ENCODE results near the gene LRRC31.

LRRC31 gene

GRCh38 chr3:169847896-169848295 is 21.8 kb downstream of the LRRC31 start:
- Histone ChIP-seq H3K4me1 (peaks cover 15 to 32% (median 26%) of the 10 kb centered on the region in 10 experiments), H3K36me3 (no peaks in the 10 kb centered on the region), H4K20me1 (no peaks in the 10 kb centered on the region), H3K27ac (no peak overlapping the region), H3K4me2 (peak overlapping the region in 7 of 11 experiments; percentile 7 to 83 (median 70); a peak in 6 of 22 replicates), H3K27me3 (no peaks in the 10 kb centered on the region), H3K9ac (no peak overlapping the region), H3K4me3 (no peak overlapping the region), H3K9me3 (replicated peaks in 1 of 11) (no peaks in the 10 kb centered on the region)
- TF ChIP-seq Cebpa-rat (IDR thresholded peaks at IDR 0.05) = no peak

DNA sequence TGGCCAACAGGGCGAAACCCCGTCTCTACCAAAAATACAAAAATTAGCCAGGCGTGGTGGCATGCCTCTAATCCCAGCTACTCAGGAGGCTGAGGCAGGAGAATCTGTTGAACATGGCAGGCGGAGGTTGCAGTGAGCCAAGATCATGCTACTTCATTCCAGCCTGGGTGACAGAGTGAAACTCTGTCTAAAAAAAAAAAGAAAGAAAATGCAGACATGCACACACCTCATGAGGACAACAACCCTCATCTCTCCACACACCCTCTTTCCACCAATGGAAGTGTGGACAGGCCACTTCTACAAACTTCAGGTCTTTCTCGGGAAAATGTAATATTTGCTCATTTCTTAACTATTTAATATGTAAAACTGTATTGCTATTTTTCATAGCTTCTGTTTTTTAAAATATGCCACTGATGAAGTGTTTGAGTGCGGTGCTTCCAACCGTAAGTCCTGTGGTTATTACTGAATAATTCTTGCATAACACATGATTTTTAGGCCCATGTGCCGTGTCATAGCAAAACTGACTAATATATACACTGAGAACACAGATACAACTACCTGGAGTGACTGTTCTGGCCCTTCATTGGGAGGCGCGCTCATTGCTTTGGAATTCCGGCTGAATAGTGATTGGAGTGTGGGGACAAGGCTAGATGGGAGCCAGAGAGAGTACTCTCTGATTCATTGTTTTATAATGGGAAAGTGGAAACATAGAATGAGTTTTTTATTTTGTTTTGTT is 23.1 kb downstream of the LRRC31 start:
- H3K9ac ChIP-seq = peak overlapping the region in 1 of 11 experiments; percentile 11; a peak in 1 of 22 replicates

GRCh38 chr3:169842960-169843359 is 26.8 kb downstream of the LRRC31 start:
- no peak overlapping the region for H3K9ac ChIP-seq
- peak overlapping the region in 6 of 11 experiments; percentile 17 to 54 (median 42); a peak in 10 of 22 replicates for H3K4me2 ChIP-seq
- no peaks in the 10 kb centered on the region for H3K9me3 ChIP-seq (replicated peaks in 1 of 11)
- H3K4me1 ChIP-seq = peaks cover 25 to 38% (median 30%) of the 10 kb centered on the region in 10 experiments
- H3K27me3 ChIP-seq = no peaks in the 10 kb centered on the region
- no peak overlapping the region for H3K4me3 ChIP-seq
- H4K20me1 ChIP-seq = no peaks in the 10 kb centered on the region
- H3K27ac ChIP-seq = no peak overlapping the region
- no peak for TF ChIP-seq Cebpa-rat (IDR thresholded peaks at IDR 0.05)
- no peaks in the 10 kb centered on the region for H3K36me3 ChIP-seq

More for the DNA sequence above, 23.1 kb downstream of the LRRC31 start:
- Histone ChIP-seq H3K4me2 (peak overlapping the region; percentile 26 to 83 (median 65); a peak in 21 of 22 replicates), H3K27ac (peak overlapping the region in 8 of 11 experiments; percentile 12 to 63 (median 49); a peak in 15 of 22 replicates), H3K4me3 (0 out of 20 replicates have a peak overlapping the region, but pooled peaks of 2 of the 10 experiments have one; percentile 10 to 20), H4K20me1 (no peaks in the 10 kb centered on the region), H3K27me3 (no peaks in the 10 kb centered on the region), H3K36me3 (no peaks in the 10 kb centered on the region), H3K9me3 (replicated peaks in 1 of 11) (no peaks in the 10 kb centered on the region), H3K4me1 (peaks cover 16 to 37% (median 27%) of the 10 kb centered on the region in 10 experiments)
- TF ChIP-seq Cebpa-rat (IDR thresholded peaks at IDR 0.05) = no peak

- no peaks in the 10 kb centered on the region for H3K27me3 ChIP-seq
- H3K4me2 ChIP-seq = peak overlapping the region in 10 of 11 experiments; percentile 11 to 56 (median 37); a peak in 16 of 22 replicates
- no peaks in the 10 kb centered on the region for H3K36me3 ChIP-seq
- TF ChIP-seq Cebpa-rat (IDR thresholded peaks at IDR 0.05) = no peak
- H3K4me1 ChIP-seq = peaks cover 10 to 25% (median 16%) of the 10 kb centered on the region in 10 experiments
- no peak overlapping the region for H3K4me3 ChIP-seq
- no peak overlapping the region for H3K9ac ChIP-seq
- no peak overlapping the region for H3K27ac ChIP-seq
- H4K20me1 ChIP-seq = no peaks in the 10 kb centered on the region
- no peaks in the 10 kb centered on the region for H3K9me3 ChIP-seq (replicated peaks in 1 of 11)
Observed at GRCh38 chr3:169841171-169841570, 28.6 kb downstream of the LRRC31 start.

GRCh38 chr3:169838511-169839030 is 31.2 kb downstream of the LRRC31 start:
- Histone ChIP-seq H4K20me1 (no peaks in the 10 kb centered on the region), H3K36me3 (no peaks in the 10 kb centered on the region), H3K27me3 (no peaks in the 10 kb centered on the region), H3K4me3 (no peak overlapping the region), H3K9me3 (replicated peaks in 1 of 11) (no peaks in the 10 kb centered on the region), H3K27ac (no peak overlapping the region), H3K4me1 (peaks cover 8 to 27% (median 13%) of the 10 kb centered on the region in 10 experiments), H3K4me2 (no peak overlapping the region), H3K9ac (no peak overlapping the region)
- no peak for TF ChIP-seq Cebpa-rat (IDR thresholded peaks at IDR 0.05)

DNA sequence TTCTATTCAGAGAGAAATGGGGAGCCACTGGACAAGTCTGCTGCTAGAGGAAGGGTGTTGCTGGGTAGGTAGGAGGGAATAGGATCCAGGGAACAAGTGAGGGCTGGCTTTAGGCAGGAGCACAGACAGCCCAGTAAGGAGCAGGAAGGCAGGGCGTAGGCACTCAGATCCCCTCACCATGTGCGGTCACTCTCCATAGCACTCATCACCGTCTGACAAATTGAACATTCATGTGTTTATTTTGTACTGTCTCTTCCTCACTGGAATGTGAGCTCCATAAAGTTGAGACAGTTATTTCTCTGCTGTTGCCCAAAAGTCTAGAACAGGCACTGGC is 32.8 kb downstream of the LRRC31 start:
- H3K27ac ChIP-seq = no peak overlapping the region
- no peak overlapping the region for H3K4me3 ChIP-seq
- H3K27me3 ChIP-seq = no peaks in the 10 kb centered on the region
- TF ChIP-seq Cebpa-rat (IDR thresholded peaks at IDR 0.05) = no peak
- no peaks in the 10 kb centered on the region for H4K20me1 ChIP-seq
- no peaks in the 10 kb centered on the region for H3K36me3 ChIP-seq
- H3K4me2 ChIP-seq = peak overlapping the region in 2 of 11 experiments; percentile 14 to 42; a peak in 2 of 22 replicates
- H3K9me3 ChIP-seq (replicated peaks in 1 of 11) = no peaks in the 10 kb centered on the region
- peaks cover 7 to 17% (median 9%) of the 10 kb centered on the region in 10 experiments for H3K4me1 ChIP-seq
- no peak overlapping the region for H3K9ac ChIP-seq

GRCh38 chr3:169836078-169836941 is 33.4 kb downstream of the LRRC31 start:
- peak overlapping the region in 4 of 11 experiments; percentile 36 to 56 (median 46); a peak in 6 of 22 replicates for H3K27ac ChIP-seq
- peak overlapping the region in 2 of 11 experiments; percentile 11 to 40; a peak in 1 of 22 replicates for H3K9ac ChIP-seq
- no peaks in the 10 kb centered on the region for H3K27me3 ChIP-seq

GRCh38 chr3:169835533-169835932 is 34.2 kb downstream of the LRRC31 start:
- H3K36me3 ChIP-seq = no peaks in the 10 kb centered on the region
- H3K4me1 ChIP-seq = peaks cover 0 to 15% (median 0%) of the 10 kb centered on the region in 10 experiments; a peak in 6 of 20 replicates
- no peak for TF ChIP-seq Cebpa-rat (IDR thresholded peaks at IDR 0.05)
- H3K27ac ChIP-seq = no peak overlapping the region
- H3K9ac ChIP-seq = no peak overlapping the region
- H3K27me3 ChIP-seq = no peaks in the 10 kb centered on the region
- no peaks in the 10 kb centered on the region for H4K20me1 ChIP-seq
- no peaks in the 10 kb centered on the region for H3K9me3 ChIP-seq (replicated peaks in 1 of 11)
- H3K4me3 ChIP-seq = no peak overlapping the region
- peak overlapping the region in 1 of 11 experiments; percentile 10; a peak in 2 of 22 replicates for H3K4me2 ChIP-seq

More at GRCh38 chr3:169836078-169836941, 33.4 kb downstream of the LRRC31 start:
- Histone ChIP-seq H3K4me2 (peak overlapping the region in 3 of 11 experiments; percentile 14 to 42 (median 23); a peak in 7 of 22 replicates), H3K9me3 (replicated peaks in 1 of 11) (no peaks in the 10 kb centered on the region), H3K4me3 (no peak overlapping the region), H3K36me3 (no peaks in the 10 kb centered on the region), H3K4me1 (peaks cover 6 to 17% (median 7%) of the 10 kb centered on the region in 10 experiments), H4K20me1 (no peaks in the 10 kb centered on the region)
- no peak for TF ChIP-seq Cebpa-rat (IDR thresholded peaks at IDR 0.05)

DNA sequence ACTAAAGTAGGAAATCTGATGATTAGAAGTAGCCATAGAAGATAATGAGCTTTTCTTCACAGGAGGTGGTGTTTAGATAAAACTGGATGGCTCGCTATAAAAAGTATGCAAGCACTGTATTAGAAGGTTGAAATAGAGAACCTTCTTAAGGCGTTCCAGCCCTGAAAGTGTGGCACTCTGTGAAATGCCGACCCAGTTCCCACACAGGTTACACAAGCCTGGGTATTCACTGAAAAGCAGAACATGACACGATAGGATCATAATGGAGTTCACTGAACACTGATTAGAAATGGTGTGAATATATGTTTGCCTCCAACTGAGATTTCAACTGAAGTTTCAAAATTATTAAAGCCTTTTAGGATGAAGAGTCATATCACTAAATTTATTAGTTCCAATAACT is 42.0 kb downstream of the LRRC31 start:
- Histone ChIP-seq H3K4me3 (no peak overlapping the region), H3K9me3 (replicated peaks in 1 of 11) (no peaks in the 10 kb centered on the region), H3K36me3 (no peaks in the 10 kb centered on the region), H4K20me1 (no peaks in the 10 kb centered on the region), H3K4me1 (peaks cover 0 to 9% (median 5%) of the 10 kb centered on the region in 10 experiments; a peak in 8 of 20 replicates), H3K27me3 (no peaks in the 10 kb centered on the region), H3K4me2 (no peak overlapping the region), H3K27ac (no peak overlapping the region), H3K9ac (no peak overlapping the region)
- TF ChIP-seq Cebpa-rat (IDR thresholded peaks at IDR 0.05) = no peak

Measured in BLaER1 treated with 17β-estradiol and CSF1 and Interleukin-3, amounts not matched to agents 10 nM and 100 nM (cell line).